Measurements from ENCODE around the gene LRP8.

DNA sequence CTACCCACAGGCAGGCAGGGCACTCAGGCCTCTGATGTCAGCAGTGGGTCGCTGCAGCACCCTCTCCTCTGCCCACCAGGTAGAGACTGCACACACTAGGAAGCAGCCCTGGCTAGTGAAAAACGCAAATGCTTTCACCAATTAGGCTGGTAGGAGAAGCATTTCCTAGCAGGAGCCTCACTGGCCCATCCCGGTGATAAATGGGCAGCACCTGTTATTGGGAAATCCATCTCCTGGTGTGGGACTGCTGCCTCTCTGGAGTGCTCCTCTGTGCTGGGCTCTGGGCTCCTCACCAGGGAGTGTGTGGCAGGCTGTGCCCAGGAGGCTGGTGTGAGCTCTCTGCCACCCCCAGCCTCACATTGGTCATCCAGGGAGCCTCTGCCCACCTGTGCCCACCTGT, 28.6 kb downstream of the LRP8 start:
- TF ChIP-seq, protein P1, sequence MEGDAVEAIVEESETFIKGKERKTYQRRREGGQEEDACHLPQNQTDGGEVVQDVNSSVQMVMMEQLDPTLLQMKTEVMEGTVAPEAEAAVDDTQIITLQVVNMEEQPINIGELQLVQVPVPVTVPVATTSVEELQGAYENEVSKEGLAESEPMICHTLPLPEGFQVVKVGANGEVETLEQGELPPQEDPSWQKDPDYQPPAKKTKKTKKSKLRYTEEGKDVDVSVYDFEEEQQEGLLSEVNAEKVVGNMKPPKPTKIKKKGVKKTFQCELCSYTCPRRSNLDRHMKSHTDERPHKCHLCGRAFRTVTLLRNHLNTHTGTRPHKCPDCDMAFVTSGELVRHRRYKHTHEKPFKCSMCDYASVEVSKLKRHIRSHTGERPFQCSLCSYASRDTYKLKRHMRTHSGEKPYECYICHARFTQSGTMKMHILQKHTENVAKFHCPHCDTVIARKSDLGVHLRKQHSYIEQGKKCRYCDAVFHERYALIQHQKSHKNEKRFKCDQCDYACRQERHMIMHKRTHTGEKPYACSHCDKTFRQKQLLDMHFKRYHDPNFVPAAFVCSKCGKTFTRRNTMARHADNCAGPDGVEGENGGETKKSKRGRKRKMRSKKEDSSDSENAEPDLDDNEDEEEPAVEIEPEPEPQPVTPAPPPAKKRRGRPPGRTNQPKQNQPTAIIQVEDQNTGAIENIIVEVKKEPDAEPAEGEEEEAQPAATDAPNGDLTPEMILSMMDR (conservative IDR thresholded peaks at IDR 0.05; ENCODE audit: low read depth, low read length): no peak
- TF ChIP-seq EZH2phosphoT487 (IDR thresholded peaks at IDR 0.05; ENCODE audit: borderline replicate concordance, low read length): no peak
- TF ChIP-seq EZH2 (IDR thresholded peaks at IDR 0.05; ENCODE audit: low read length, unreplicated experiment): no peak

Data from PC-3 (cell line).